Measurements from ENCODE around the gene SHBG.
A peak's percentile ranks its signal among the peaks of the same experiment; 100 is the strongest.

Gene SHBG

DNA sequence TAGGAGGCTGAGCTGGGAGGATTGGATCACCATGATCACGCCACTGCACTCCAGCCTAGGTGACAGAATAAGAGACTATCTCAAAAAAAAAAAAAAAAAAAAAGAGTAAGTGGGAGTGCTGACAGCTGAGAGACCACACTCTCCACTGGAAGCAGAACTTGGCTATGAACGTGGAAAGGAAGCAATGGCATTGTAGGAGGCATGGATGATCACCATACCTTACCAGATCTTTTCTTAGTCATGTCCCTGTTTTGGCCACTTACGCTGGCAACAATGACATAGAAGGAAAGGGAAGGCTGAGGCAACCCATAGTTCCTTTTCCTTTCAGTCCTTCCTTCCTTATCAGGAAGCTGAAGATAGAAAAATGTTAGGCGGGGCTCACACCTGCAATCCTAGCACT lies 17.1 kb downstream of the SHBG start:
- no peak for DNase-seq (ENCODE audit: low read depth)

GRCh38 chr17:7650509-7651096 lies 20.7 kb downstream of the SHBG start, which contains the start of gene ATP1B2:
Gene ATP1B2 (plus strand): TSS chr17:7650926. CDS start chr17:7651519, 593 bp downstream.
- peak; percentile 52 for DNase-seq (ENCODE audit: low read depth)

- DNase-seq (ENCODE audit: low read depth): no peak
Observed at GRCh38 chr17:7651097-7651664, 21.2 kb downstream of the SHBG start.

- DNase-seq (ENCODE audit: low read depth): no peak
Observed at GRCh38 chr17:7651665-7652387, 21.9 kb downstream of the SHBG start.

GRCh38 chr17:7652388-7653356 lies 22.7 kb downstream of the SHBG start:
- no peak for DNase-seq (ENCODE audit: low read depth)

DNA sequence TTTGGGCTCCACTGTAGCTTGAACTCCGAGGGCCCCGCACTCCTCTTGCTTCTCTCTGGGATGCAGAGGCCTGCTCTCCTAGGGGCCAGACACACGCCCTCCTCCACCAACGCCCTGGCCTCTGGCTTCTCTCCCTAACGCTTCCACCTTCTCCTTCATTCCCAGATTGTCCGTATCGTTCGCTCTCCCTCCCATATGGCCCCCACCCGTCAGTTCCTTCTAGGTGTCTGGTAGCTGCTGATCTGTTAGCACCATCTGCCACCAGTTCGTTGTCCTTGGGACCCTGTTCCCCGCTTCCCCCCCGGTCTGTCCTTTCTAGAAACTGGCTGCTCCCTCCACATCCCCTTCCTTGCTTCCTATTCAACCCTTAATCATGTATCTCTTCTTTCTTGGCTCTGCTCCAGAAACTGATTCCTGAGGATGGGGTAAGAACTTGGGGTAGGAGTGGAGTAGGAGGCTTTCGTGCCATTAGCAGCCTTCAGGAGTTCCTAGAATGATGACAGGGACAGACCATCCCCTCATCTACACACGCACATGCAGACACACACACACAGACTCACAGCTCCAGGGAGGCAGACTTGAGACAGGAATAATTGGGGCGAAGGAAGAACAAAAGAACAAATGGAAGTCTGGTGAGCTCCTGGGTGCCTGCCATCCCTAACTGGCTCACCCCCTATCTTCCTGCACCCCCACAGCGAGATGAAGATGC lies 25.1 kb downstream of the SHBG start:
- no peak for DNase-seq (ENCODE audit: low read depth)

DNA sequence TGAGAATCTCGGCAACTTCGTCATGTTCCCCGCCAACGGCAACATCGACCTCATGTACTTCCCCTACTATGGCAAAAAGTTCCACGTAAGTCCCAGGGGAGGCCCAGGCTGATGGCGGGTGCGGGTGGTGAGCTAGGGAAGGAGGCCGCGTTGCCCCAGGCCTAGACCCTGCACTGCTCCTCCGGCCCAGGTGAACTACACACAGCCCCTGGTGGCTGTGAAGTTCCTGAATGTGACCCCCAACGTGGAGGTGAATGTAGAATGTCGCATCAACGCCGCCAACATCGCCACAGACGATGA lies 25.6 kb downstream of the SHBG start:
- no peak for DNase-seq (ENCODE audit: low read depth)

DNA sequence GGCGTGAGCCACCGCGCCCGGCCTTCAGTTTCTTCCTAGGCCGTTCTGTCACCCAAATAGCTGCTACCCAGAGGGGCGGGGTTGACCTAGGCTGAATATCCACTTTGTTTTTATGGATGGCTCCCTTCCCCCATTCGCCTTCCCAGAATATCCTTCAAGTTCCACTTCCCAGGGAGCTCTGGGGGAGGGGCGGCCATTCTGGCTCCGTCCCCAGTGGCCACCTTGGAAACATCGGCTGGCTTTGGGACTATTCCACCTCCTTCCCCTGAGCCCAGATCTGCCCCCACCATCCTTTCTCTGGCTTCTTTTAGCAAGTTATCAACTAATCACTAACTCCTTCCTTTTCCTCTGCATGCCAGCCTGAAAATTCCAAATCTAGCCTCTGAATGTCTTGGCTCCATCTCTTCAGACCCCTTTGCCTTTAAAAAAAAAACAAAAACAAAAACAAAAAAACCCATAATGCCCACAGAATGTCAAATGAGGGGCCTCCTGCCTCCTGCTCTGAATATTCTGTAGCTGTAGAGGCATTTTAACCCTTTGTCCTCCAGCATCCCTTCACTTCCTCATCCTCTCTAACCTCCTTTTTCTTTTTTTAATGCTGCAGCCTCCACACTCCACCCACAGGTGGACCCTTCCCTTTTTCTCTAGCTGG lies 27.1 kb downstream of the SHBG start:
- no peak for DNase-seq (ENCODE audit: low read depth)

DNA sequence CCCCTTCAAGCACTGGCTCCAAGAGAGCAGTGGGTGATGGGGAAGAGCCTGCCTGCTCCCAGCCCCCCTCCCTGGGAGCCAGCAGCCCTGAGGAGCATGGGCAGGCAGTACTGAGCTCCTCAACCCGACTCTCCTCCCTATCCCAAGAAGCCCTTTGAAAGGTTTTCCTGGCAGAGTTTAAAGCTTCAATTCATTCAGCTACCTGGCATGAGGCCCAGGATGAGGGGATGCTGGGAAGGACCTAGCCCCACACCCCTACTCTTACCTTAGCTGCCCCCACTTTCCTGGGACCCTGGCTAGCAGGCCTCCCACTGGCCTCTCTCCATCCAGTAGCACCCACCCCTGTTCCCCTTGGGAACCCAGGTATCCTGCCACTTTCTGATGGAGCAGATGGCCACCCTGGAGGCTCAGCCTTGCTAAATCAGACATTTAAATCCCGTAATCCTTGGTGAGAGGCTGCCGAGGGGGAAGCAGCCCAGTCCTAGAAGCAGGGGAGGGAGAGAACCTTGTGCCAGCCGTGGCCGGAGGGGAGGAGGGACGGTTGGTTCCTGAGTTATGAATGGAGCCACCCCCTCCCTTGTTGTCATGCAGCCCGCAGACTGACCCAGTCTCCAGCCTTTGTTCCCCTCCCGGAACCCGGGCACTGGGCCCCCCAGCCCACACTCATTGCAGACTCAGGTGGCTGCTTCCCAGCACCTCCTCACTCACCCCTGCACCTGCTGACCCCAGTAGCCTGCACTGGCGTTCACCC lies 37.9 kb downstream of the SHBG start:
- no peak for DNase-seq (ENCODE audit: low read depth)

DNA sequence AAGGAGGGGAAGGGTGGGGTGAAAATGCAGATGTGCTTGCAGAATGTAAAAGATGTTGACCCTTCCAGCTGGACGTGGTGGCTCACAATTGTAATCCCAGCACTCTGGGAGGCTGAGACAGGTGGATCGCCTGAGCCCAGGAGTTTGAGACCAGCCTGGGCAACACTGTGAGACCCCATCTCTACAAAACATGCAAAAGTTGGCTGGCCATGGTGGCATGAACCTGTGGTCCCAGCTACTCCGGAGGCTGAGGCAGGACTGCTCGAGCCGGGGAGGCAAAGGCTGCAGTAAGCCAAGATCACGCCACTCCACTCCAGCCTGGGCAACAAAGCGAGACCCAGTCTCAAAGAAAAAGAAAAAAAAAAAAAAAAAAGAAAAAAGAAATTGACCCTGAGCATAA lies 38.5 kb downstream of the SHBG start:
- DNase-seq (ENCODE audit: low read depth): no peak

GRCh38 chr17:7673239-7673638 lies 43.3 kb downstream of the SHBG start:
- peak; percentile 35 for DNase-seq (ENCODE audit: low read depth)

GRCh38 chr17:7674934-7675333 lies 45.0 kb downstream of the SHBG start:
- no peak for DNase-seq (ENCODE audit: low read depth)

- DNase-seq (ENCODE audit: low read depth): no peak
Observed at GRCh38 chr17:7676533-7676932, 46.6 kb downstream of the SHBG start.

- DNase-seq (ENCODE audit: low read depth): no peak
Observed at GRCh38 chr17:7677388-7678067, 47.6 kb downstream of the SHBG start.
